Left lung (tissue), 10 donors: ENCODE data around the gene CA10. TPM values are rescaled to one million over a fixed set of nuclear protein-coding genes. Genes with fewer than 3 reads are reported as not detected.

Experiments
- ATAC-seq: fragments of 200-7000 bp; cut with Tn5 transposase; one replicate; pipeline ENCODE4 v1.9.1; 2020; ENCODE audit warnings: moderate library complexity
- DNase-seq, 4 donors: peaks; one replicate each; pipeline ENCODE4 v3.0.0-alpha.2; 2013 to 2020
- H3K27ac ChIP-seq, 2 donors: fragments of 200-600 bp; sonication (generic) in 1 of 2; one replicate each; pipeline versions ENCODE4 v1.5.0 to v1.8.0; 2020 to 2021
- H3K27me3 ChIP-seq, 2 donors: fragments of 200-600 bp; sonication (generic) in 1 of 2; one replicate each; pipeline versions ENCODE4 v1.5.0 to v1.8.0; 2020 to 2021
- H3K36me3 ChIP-seq, 2 donors: fragments of 200-600 bp; sonication (generic) in 1 of 2; one replicate each; pipeline versions ENCODE4 v1.5.0 to v1.8.0; 2020 to 2021
- H3K4me1 ChIP-seq, 2 donors: fragments of 200-600 bp; one replicate each; pipeline ENCODE4 v1.8.0; 2021
- H3K4me3 ChIP-seq, 2 donors: fragments of 200-600 bp; sonication (generic) in 1 of 2; one replicate each; pipeline versions ENCODE4 v1.5.0 to v1.8.0; 2020 to 2021; ENCODE audit warnings: mild to moderate bottlenecking in 1 of 2
- H3K9me3 ChIP-seq, 2 donors: fragments of 200-600 bp; sonication (generic) in 1 of 2; one replicate each; pipeline versions ENCODE4 v1.5.0 to v1.8.0; 2020 to 2021
- intact Hi-C, 2 donors: fragments of 100-400 bp; cut with DNase I; formaldehyde crosslinking; loops; one replicate each; pipeline versions ENCODE4 v1.11.2 to v1.14.2; 2022
- polyA plus RNA-seq, 6 donors: library from polyadenylated mRNA; unstranded; fragments of 120-200 nt; gene quantifications; one replicate each; pipeline ENCODE4 v1.2.1, GENCODE V29; 2013; ENCODE audit not compliant: insufficient read length in 6 of 6
- total RNA-seq, 2 donors: library from RNA; stranded (reverse); fragmentation: NEBNext Ultra II Directional; extraction: Animal tissue kit (Norgen Biotek cat#: 25700); gene quantifications; one replicate each; pipeline ENCODE4 v1.2.1, GENCODE V29; 2021
- TF ChIP-seq, protein P1 (sequence below), 2 donors: fragments of 200-600 bp; sonication (generic) in 1 of 2; IDR thresholded peaks; one replicate each; pipeline versions ENCODE4 v1.5.0 to v1.8.0; 2021; ENCODE audit warnings: antibody characterized with exemption in 2 of 2
- donor health status: DM: no; HTN: yes; CAD: no.
- donor health status: DM: no; HTN: no; CAD: no.

CA10 gene
- total and polyA plus RNA-seq, 8 donors: 0.06 to 0.31 TPM; not detected in 6

DNA sequence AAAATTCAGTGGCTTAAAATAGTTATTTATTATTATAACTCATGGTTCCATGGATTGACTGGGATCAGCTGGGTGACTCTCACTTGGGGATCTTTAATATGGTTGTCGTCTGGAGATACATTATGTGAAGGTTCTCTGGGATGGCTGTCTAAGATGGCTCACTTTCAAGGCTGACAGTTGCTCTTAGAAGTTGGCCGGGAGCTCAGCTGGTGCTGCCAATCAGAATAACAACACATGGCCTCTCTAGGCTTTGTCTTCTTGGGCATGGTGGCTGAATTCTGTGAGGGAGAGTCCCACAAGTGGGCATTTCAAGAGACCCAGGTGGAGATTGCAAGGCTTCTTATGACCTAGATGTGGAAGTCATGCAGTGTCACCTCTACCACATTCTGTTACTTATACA is 269.7 kb downstream of the CA10 start:
- no peaks in the 10 kb centered on the region for H3K4me1 ChIP-seq
- H3K36me3 ChIP-seq: no peaks in the 10 kb centered on the region
- H3K27ac ChIP-seq: no peak overlapping the region
- H3K27me3 ChIP-seq: no peaks in the 10 kb centered on the region
- TF ChIP-seq, protein P1, sequence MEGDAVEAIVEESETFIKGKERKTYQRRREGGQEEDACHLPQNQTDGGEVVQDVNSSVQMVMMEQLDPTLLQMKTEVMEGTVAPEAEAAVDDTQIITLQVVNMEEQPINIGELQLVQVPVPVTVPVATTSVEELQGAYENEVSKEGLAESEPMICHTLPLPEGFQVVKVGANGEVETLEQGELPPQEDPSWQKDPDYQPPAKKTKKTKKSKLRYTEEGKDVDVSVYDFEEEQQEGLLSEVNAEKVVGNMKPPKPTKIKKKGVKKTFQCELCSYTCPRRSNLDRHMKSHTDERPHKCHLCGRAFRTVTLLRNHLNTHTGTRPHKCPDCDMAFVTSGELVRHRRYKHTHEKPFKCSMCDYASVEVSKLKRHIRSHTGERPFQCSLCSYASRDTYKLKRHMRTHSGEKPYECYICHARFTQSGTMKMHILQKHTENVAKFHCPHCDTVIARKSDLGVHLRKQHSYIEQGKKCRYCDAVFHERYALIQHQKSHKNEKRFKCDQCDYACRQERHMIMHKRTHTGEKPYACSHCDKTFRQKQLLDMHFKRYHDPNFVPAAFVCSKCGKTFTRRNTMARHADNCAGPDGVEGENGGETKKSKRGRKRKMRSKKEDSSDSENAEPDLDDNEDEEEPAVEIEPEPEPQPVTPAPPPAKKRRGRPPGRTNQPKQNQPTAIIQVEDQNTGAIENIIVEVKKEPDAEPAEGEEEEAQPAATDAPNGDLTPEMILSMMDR (IDR thresholded peaks at IDR 0.05): no peak
- intact Hi-C loops: loop anchor here in 1 of 2 donors (5.0 kb wide), 1 partner anchor 53 kb away; no protein-coding TSS in a partner anchor
- ATAC-seq (no peak), DNase-seq (no peak)
- no peaks in the 10 kb centered on the region for H3K9me3 ChIP-seq
- no peak overlapping the region for H3K4me3 ChIP-seq

DNA sequence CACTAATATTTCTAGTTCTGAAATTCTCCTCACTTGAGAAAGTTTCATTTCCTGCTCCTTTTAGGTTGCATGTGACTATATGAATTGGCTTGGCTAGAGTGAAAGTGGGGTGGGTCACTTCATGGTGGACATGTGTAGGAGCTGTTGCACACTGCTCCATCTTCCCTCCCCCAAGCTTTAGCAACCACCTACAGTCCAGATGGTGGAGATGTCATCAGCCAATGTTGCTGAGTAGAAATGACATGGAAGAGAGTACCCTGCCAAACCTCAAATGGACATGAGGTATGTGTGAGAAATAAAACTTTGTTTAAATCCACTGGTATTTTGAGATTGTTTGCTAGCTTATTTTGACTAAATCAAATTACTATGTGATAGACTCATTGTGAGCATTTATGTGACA is 281.5 kb downstream of the CA10 start:
- ATAC-seq (no peak), DNase-seq (no peak)
- Histone ChIP-seq H3K4me3 (no peak overlapping the region), H3K4me1 (no peaks in the 10 kb centered on the region), H3K36me3 (no peaks in the 10 kb centered on the region), H3K27ac (no peak overlapping the region), H3K27me3 (no peaks in the 10 kb centered on the region), H3K9me3 (no peaks in the 10 kb centered on the region)
- intact Hi-C loops: no loop called here
- TF ChIP-seq, protein P1 (IDR thresholded peaks at IDR 0.05): no peak

DNA sequence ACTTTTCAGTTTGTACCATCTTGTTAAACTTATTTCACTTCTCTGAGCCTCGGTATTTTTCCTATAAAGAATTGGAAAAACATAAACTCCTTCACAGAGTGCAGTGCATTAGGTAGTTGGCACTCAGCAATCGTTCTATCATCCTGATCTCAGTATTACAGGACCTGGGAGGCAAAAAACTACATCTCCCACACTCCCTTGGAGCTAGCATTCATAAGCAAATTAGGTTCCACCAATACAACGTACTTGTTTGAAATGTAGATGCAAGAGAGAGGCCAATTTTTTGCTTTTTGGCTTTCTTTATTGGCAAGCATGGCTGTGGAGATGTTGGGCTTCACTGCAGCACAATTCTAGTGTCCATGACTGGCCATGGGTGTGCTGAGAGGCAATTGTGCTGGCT is 285.2 kb downstream of the CA10 start:
- ATAC-seq (no peak), DNase-seq (no peak)
- no peak overlapping the region for H3K27ac ChIP-seq
- no peaks in the 10 kb centered on the region for H3K36me3 ChIP-seq
- H3K27me3 ChIP-seq: no peaks in the 10 kb centered on the region
- TF ChIP-seq, protein P1 (IDR thresholded peaks at IDR 0.05): no peak
- H3K4me3 ChIP-seq: no peak overlapping the region
- intact Hi-C loops: no loop called here
- H3K9me3 ChIP-seq: no peaks in the 10 kb centered on the region
- no peaks in the 10 kb centered on the region for H3K4me1 ChIP-seq

DNA sequence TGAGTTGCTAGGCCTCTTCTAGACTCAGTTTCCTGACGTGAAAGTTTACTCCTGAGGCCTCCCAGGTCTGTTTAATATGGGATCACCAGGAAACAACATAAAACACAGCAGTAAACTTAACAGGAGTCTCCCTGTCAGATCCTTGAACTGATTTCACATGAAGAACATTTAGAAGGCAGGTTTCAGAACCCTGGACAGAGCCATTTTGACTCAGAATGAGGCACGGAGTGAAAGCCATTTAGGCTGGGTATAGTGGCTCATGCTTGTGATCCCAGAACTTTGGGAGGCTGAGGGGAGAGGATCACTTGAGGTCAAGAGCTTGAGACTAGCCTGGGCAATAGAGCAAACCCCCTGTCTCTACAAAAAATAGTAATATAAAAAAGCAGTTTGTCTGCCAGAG is 289.1 kb downstream of the CA10 start:
- no peaks in the 10 kb centered on the region for H3K4me1 ChIP-seq
- no peaks in the 10 kb centered on the region for H3K36me3 ChIP-seq
- intact Hi-C loops: no loop called here
- H3K4me3 ChIP-seq: no peak overlapping the region
- no peaks in the 10 kb centered on the region for H3K27me3 ChIP-seq
- TF ChIP-seq, protein P1 (IDR thresholded peaks at IDR 0.05): no peak
- H3K27ac ChIP-seq: no peak overlapping the region
- peak in 2 of 4 donors; percentile 6 to 18 for DNase-seq
- H3K9me3 ChIP-seq: no peaks in the 10 kb centered on the region
- ATAC-seq: no peak

DNA sequence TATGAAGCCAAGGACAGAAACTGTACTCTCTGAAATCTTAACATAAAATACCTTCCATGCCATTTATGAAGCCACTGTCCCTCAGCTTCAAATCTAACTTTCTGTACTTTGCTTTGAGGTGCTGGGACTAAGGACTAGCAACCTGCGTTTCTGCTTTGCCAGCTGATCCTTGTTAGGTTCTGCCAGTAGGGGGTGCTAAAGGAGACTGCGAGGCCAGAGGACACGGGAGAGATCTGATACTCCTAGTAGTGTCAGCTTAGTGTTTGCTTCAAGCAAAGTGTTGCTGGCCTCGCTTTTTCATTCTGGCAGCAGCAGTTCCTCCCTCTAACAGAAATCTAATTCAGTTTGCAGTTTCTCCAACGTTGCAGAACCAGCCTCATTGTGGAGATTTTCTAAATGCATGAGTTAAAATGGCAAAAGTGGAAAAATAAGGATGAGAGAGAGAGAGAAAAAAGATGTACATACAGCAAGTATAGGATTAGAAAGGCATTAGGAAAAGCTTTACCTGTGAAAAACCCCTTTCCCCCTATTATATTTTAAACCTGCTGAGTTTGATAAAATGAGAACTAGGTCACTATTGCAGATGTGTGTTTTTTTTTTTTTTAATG is 297.5 kb downstream of the CA10 start:
- DNase-seq: peak in 1 of 4 donors; percentile 11

More for the DNA sequence above, 297.5 kb downstream of the CA10 start:
- ATAC-seq: peak; percentile 49
- no peak overlapping the region for H3K27ac ChIP-seq
- intact Hi-C loops: no loop called here
- H3K4me3 ChIP-seq: no peak overlapping the region
- TF ChIP-seq, protein P1 (IDR thresholded peaks at IDR 0.05): peak; percentile 34 to 42
- no peaks in the 10 kb centered on the region for H3K4me1 ChIP-seq
- H3K27me3 ChIP-seq: no peaks in the 10 kb centered on the region
- H3K36me3 ChIP-seq: no peaks in the 10 kb centered on the region
- H3K9me3 ChIP-seq: no peaks in the 10 kb centered on the region
